Fibroblast of the aortic adventitia (primary cell): ENCODE results near the gene ACY1. TPM values are rescaled to one million over a fixed set of nuclear protein-coding genes. Genes with fewer than 3 reads are reported as not detected.

Experiments
- DNase-seq: peaks from one replicate; pipeline ENCODE4 v3.0.0-alpha.2; 2010; ENCODE audit warnings: low read depth
- H3K4me3 ChIP-seq: 2 replicates; pipeline ENCODE4 v1.5.1; 2011; ENCODE audit warnings: low read depth, mild to moderate bottlenecking, control low read depth, low read length, moderate library complexity
- CTCF ChIP-seq: IDR thresholded peaks from 2 replicates; pipeline ENCODE4 v1.5.1; 2011; ENCODE audit warnings: mild to moderate bottlenecking, low read length, control low read depth, inconsistent platforms; ENCODE audit not compliant: insufficient read depth
- total RNA-seq: library from RNA; depleted of rRNA; stranded (reverse); fragments of >200 nt; gene quantifications from 2 replicates; pipeline ENCODE4 v1.2.3, GENCODE V29; 2012; ENCODE audit warnings: low replicate concordance

Gene ACY1
- total RNA-seq, 1 donor = 26.7 TPM

GRCh38 chr3:51959651-51960050 is 23.7 kb upstream of the ACY1 start:
- no peak for DNase-seq
- TF ChIP-seq CTCF = no peak

DNA sequence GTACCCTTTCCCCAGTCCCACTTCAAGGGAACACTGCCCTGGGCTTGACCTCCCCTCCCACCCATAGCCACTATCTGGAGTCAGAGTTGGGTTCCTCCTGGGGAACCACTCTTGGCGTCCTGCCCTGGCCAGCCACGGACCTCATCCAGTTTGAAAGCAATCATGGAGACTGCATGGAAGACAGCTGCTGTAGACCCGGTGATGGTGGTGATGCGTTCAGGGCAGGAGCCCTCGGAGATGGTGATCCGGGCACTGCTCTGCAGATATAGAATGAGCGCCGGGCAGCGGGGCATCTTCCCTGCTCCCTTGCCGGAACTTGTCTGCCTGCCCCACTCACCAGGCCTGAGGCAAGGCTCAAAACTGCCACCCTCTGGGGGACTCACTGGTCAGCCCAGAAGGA is 22.9 kb upstream of the ACY1 start:
- no peak overlapping the region for H3K4me3 ChIP-seq
- TF ChIP-seq CTCF = no peak
- no peak for DNase-seq

More at GRCh38 chr3:51959651-51960050, 23.7 kb upstream of the ACY1 start:
- no peak overlapping the region for H3K4me3 ChIP-seq

GRCh38 chr3:51961011-51961410 is 22.3 kb upstream of the ACY1 start:
- H3K4me3 ChIP-seq = no peak overlapping the region
- DNase-seq = no peak
- no peak for TF ChIP-seq CTCF

- no peak for TF ChIP-seq CTCF
- DNase-seq = no peak
- H3K4me3 ChIP-seq = no peak overlapping the region
These were observed 21.4 kb upstream of the ACY1 start for GRCh38 chr3:51961602-51962569.

- H3K4me3 ChIP-seq = no peak overlapping the region
- no peak for TF ChIP-seq CTCF
- peak; percentile 38 for DNase-seq
These were observed 20.3 kb upstream of the ACY1 start for GRCh38 chr3:51962854-51963530.

GRCh38 chr3:51963951-51964451 is 19.3 kb upstream of the ACY1 start:
- H3K4me3 ChIP-seq = no peak overlapping the region
- TF ChIP-seq CTCF = no peak
- no peak for DNase-seq
